HPDE6-E6E7 (cell line): Measurements from ENCODE around the gene TGM2.
A peak's percentile ranks its signal among the peaks of the same experiment; 100 is the strongest.

ENCODE experiments used
- DNase-seq: peaks from one replicate; pipeline ENCODE4 v3.0.0; 2011; ENCODE audit warnings: missing footprints; ENCODE audit errors: extremely low spot score

The TGM2 gene

GRCh38 chr20:38144974-38145728 lies 19.9 kb downstream of the TGM2 start:
- no peak for DNase-seq

GRCh38 chr20:38144598-38144973 lies 20.5 kb downstream of the TGM2 start:
- DNase-seq: no peak

GRCh38 chr20:38143646-38144554 lies 21.2 kb downstream of the TGM2 start:
- DNase-seq: peak; percentile 100

- peak; percentile 93 for DNase-seq
These were observed 21.8 kb downstream of the TGM2 start for GRCh38 chr20:38143238-38143645.

- DNase-seq: no peak
These were observed 23.1 kb downstream of the TGM2 start for GRCh38 chr20:38141889-38142494.

GRCh38 chr20:38141204-38141888 lies 23.7 kb downstream of the TGM2 start:
- no peak for DNase-seq

GRCh38 chr20:38139977-38140753 lies 24.9 kb downstream of the TGM2 start:
- DNase-seq: no peak

- DNase-seq: no peak
These were observed 25.7 kb downstream of the TGM2 start for GRCh38 chr20:38139156-38139912.

GRCh38 chr20:38138086-38138778 lies 26.8 kb downstream of the TGM2 start:
- no peak for DNase-seq

GRCh38 chr20:38137441-38138037 lies 27.5 kb downstream of the TGM2 start:
- DNase-seq: no peak

- DNase-seq: no peak
These were observed 28.4 kb downstream of the TGM2 start for GRCh38 chr20:38136421-38137245.

- DNase-seq: no peak
These were observed 29.2 kb downstream of the TGM2 start for GRCh38 chr20:38135651-38136420.

GRCh38 chr20:38135271-38135650 lies 29.8 kb downstream of the TGM2 start:
- DNase-seq: no peak

GRCh38 chr20:38134427-38135270 lies 30.4 kb downstream of the TGM2 start:
- DNase-seq: no peak

- no peak for DNase-seq
These were observed 31.2 kb downstream of the TGM2 start for GRCh38 chr20:38133680-38134426.

GRCh38 chr20:38132910-38133501 lies 32.1 kb downstream of the TGM2 start:
- DNase-seq: no peak
